SK-N-SH treated with all-trans-retinoic acid at 6 μM for 48 hours (cell line): Measurements from ENCODE around the gene WNT5A.

Experiments used
- ATAC-seq: fragments of 200-7000 bp; cut with Tn5 transposase; 3 replicates; pipeline ENCODE4 v1.9.1; 2020; ENCODE audit warnings: mild to moderate bottlenecking, moderate library complexity
- ARNTL ChIP-seq: fragments of 450-650 bp; formaldehyde crosslinking; IDR thresholded peaks from 2 replicates; pipeline ENCODE4 v1.5.0; 2020; ENCODE audit warnings: low read depth, mild to moderate bottlenecking, moderate library complexity, borderline replicate concordance
- BACH2 ChIP-seq: fragments of 250-450 bp; sonication (Bioruptor Pico); IDR thresholded peaks from 2 replicates; pipeline ENCODE4 v1.9.0; 2021; ENCODE audit warnings: mild to moderate bottlenecking, borderline replicate concordance
- CSDC2 ChIP-seq: fragments of 250-450 bp; sonication (Bioruptor Pico); IDR thresholded peaks from 2 replicates; pipeline ENCODE4 v1.5.0; 2020; ENCODE audit warnings: mild to moderate bottlenecking, moderate library complexity
- CSRNP3 ChIP-seq: fragments of 250-450 bp; sonication (Bioruptor Pico); IDR thresholded peaks from 2 replicates; pipeline ENCODE4 v1.5.1; 2021; ENCODE audit warnings: mild to moderate bottlenecking, moderate library complexity
- ESRRG ChIP-seq: fragments of 250-450 bp; sonication (Bioruptor Pico); IDR thresholded peaks from 2 replicates; pipeline ENCODE4 v1.6.1; 2021; ENCODE audit warnings: mild to moderate bottlenecking
- GLIS3 ChIP-seq: fragments of 250-450 bp; sonication (Bioruptor Pico); IDR thresholded peaks from 2 replicates; pipeline ENCODE4 v1.5.0; 2020; ENCODE audit warnings: mild to moderate bottlenecking, moderate library complexity
- OSR1 ChIP-seq: fragments of 250-450 bp; sonication (Bioruptor Pico); IDR thresholded peaks from 2 replicates; pipeline ENCODE4 v1.8.0; 2022; ENCODE audit warnings: moderate library complexity, mild to moderate bottlenecking, inconsistent platforms
- PATZ1 ChIP-seq: fragments of 250-450 bp; sonication (Bioruptor Pico); IDR thresholded peaks from 2 replicates; pipeline ENCODE4 v1.8.0; 2020; ENCODE audit warnings: mild to moderate bottlenecking, moderate library complexity, borderline replicate concordance
- PPARA ChIP-seq: fragments of 250-450 bp; sonication (Bioruptor Pico); IDR thresholded peaks from 2 replicates; pipeline ENCODE4 v1.5.0; 2020; ENCODE audit warnings: mild to moderate bottlenecking, borderline replicate concordance
- RARB ChIP-seq: fragments of 250-450 bp; sonication (Bioruptor Pico); IDR thresholded peaks from 2 replicates; pipeline ENCODE4 v1.8.0; 2021; ENCODE audit warnings: mild to moderate bottlenecking, moderate library complexity
- SNAI2 ChIP-seq: fragments of 250-450 bp; sonication (Bioruptor Pico); IDR thresholded peaks from 2 replicates; pipeline ENCODE4 v1.5.0; 2020; ENCODE audit warnings: mild to moderate bottlenecking, moderate library complexity
- TCF4 ChIP-seq: fragments of 250-450 bp; sonication (Bioruptor Pico); IDR thresholded peaks from 2 replicates; pipeline ENCODE4 v1.8.0; 2021; ENCODE audit warnings: mild to moderate bottlenecking, moderate library complexity, borderline replicate concordance
- TOX ChIP-seq: fragments of 250-450 bp; sonication (Bioruptor Pico); IDR thresholded peaks from 2 replicates; pipeline ENCODE4 v1.8.0; 2021; ENCODE audit warnings: mild to moderate bottlenecking, moderate library complexity, borderline replicate concordance
- ZC3H10 ChIP-seq: fragments of 250-450 bp; sonication (Bioruptor Pico); IDR thresholded peaks from 2 replicates; pipeline ENCODE4 v1.5.1; 2021; ENCODE audit warnings: mild to moderate bottlenecking, moderate library complexity
- ZFP3 ChIP-seq: fragments of 250-450 bp; sonication (Bioruptor Pico); IDR thresholded peaks from 2 replicates; pipeline ENCODE4 v1.5.0; 2020; ENCODE audit warnings: mild to moderate bottlenecking, moderate library complexity
- ZNF70 ChIP-seq: fragments of 450-650 bp; formaldehyde crosslinking; IDR thresholded peaks from 2 replicates; pipeline ENCODE4 v1.5.0; 2020; ENCODE audit warnings: mild to moderate bottlenecking, moderate library complexity
- ZNF8 ChIP-seq: fragments of 450-650 bp; formaldehyde crosslinking; IDR thresholded peaks from 2 replicates; pipeline ENCODE4 v1.5.0; 2020; ENCODE audit warnings: mild to moderate bottlenecking, moderate library complexity
- TF ChIP-seq, protein P1 (sequence below): fragments of 250-450 bp; sonication (Bioruptor Pico); IDR thresholded peaks from 2 replicates; pipeline ENCODE4 v1.5.0; 2020; ENCODE audit warnings: mild to moderate bottlenecking, moderate library complexity
- TF ChIP-seq, protein P2 (sequence below): fragments of 250-450 bp; sonication (Bioruptor Pico); IDR thresholded peaks from 2 replicates; pipeline ENCODE4 v1.8.0; 2021; ENCODE audit warnings: low read depth, mild to moderate bottlenecking, moderate library complexity, borderline replicate concordance

The WNT5A gene

GRCh38 chr3:55469957-55470526 lies 17.1 kb downstream of the WNT5A start:
- ATAC-seq = no peak
- TF ChIP-seq PPARA (CRISPR knock-in tag) (no peak), CSDC2 (CRISPR knock-in tag) (no peak), GLIS3 (CRISPR knock-in tag) (no peak), ZNF8 (CRISPR knock-in tag) (no peak), CSRNP3 (CRISPR knock-in tag) (no peak), ZNF70 (CRISPR knock-in tag) (no peak), ZFP3 (CRISPR knock-in tag) (no peak), OSR1 (CRISPR knock-in tag) (no peak), TCF4 (no peak), BACH2 (CRISPR knock-in tag) (no peak), SNAI2 (CRISPR knock-in tag) (no peak)
- TF ChIP-seq, protein P1, sequence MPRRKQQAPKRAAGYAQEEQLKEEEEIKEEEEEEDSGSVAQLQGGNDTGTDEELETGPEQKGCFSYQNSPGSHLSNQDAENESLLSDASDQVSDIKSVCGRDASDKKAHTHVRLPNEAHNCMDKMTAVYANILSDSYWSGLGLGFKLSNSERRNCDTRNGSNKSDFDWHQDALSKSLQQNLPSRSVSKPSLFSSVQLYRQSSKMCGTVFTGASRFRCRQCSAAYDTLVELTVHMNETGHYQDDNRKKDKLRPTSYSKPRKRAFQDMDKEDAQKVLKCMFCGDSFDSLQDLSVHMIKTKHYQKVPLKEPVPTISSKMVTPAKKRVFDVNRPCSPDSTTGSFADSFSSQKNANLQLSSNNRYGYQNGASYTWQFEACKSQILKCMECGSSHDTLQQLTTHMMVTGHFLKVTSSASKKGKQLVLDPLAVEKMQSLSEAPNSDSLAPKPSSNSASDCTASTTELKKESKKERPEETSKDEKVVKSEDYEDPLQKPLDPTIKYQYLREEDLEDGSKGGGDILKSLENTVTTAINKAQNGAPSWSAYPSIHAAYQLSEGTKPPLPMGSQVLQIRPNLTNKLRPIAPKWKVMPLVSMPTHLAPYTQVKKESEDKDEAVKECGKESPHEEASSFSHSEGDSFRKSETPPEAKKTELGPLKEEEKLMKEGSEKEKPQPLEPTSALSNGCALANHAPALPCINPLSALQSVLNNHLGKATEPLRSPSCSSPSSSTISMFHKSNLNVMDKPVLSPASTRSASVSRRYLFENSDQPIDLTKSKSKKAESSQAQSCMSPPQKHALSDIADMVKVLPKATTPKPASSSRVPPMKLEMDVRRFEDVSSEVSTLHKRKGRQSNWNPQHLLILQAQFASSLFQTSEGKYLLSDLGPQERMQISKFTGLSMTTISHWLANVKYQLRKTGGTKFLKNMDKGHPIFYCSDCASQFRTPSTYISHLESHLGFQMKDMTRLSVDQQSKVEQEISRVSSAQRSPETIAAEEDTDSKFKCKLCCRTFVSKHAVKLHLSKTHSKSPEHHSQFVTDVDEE (CRISPR knock-in tag) = no peak

- peak; percentile 42 for ATAC-seq
These were observed 18.9 kb downstream of the WNT5A start for GRCh38 chr3:55468251-55468650.

More at GRCh38 chr3:55468251-55468650, 18.9 kb downstream of the WNT5A start:
- TF ChIP-seq ZNF70 (CRISPR knock-in tag) = no peak
- no peak for TF ChIP-seq ZC3H10
- TF ChIP-seq CSDC2 (CRISPR knock-in tag) = no peak
- no peak for TF ChIP-seq TCF4
- TF ChIP-seq, protein P2, sequence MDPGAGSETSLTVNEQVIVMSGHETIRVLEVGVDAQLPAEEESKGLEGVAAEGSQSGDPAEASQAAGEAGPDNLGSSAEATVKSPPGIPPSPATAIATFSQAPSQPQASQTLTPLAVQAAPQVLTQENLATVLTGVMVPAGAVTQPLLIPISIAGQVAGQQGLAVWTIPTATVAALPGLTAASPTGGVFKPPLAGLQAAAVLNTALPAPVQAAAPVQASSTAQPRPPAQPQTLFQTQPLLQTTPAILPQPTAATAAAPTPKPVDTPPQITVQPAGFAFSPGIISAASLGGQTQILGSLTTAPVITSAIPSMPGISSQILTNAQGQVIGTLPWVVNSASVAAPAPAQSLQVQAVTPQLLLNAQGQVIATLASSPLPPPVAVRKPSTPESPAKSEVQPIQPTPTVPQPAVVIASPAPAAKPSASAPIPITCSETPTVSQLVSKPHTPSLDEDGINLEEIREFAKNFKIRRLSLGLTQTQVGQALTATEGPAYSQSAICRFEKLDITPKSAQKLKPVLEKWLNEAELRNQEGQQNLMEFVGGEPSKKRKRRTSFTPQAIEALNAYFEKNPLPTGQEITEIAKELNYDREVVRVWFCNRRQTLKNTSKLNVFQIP = no peak
- TF ChIP-seq TOX (CRISPR knock-in tag) = no peak
- no peak for TF ChIP-seq ARNTL
- TF ChIP-seq ESRRG = no peak
- no peak for TF ChIP-seq ZNF8 (CRISPR knock-in tag)
- no peak for TF ChIP-seq SNAI2 (CRISPR knock-in tag)
- TF ChIP-seq, protein P1 (CRISPR knock-in tag) = no peak
- no peak for TF ChIP-seq PATZ1 (CRISPR knock-in tag)
- no peak for TF ChIP-seq RARB (CRISPR knock-in tag)
- no peak for TF ChIP-seq ZFP3 (CRISPR knock-in tag)
- TF ChIP-seq, all 23 proteins: peak for 0
